GM12878 (cell line): ENCODE measurements around the gene TXNDC5. TPM values are rescaled to one million over a fixed set of nuclear protein-coding genes. Genes with fewer than 3 reads are reported as not detected.

Source experiments
- ATAC-seq: fragments of 200-7000 bp; cut with Tn5 transposase; 3 replicates; pipeline ENCODE4 v1.9.1; 2020; ENCODE audit warnings: mild to moderate bottlenecking, moderate library complexity
- BruUV-seq: library from RNA; stranded (reverse); fragments of 400-500 nt; replicated peaks from 2 replicates; lab custom pipeline; 2021; lab: Mats Ljungman, UMichigan
- CTCF ChIA-PET: fragments of 300-600 bp; sonication (Branson Sonifier 250); formaldehyde crosslinking; extraction: SDS; loops from one replicate; lab custom pipeline; 2021; ENCODE audit warnings: inconsistent platforms; lab: Yijun Ruan, JAX
- POLR2A ChIA-PET: fragments of 350-600 bp; formaldehyde crosslinking; extraction: SDS; loops from one replicate; lab custom pipeline; 2021; ENCODE audit warnings: inconsistent platforms; lab: Charles Lee
- RAD21 ChIA-PET: fragments of 300-600 bp; sonication (Branson Sonifier 250); formaldehyde crosslinking; loops from one replicate; lab custom pipeline; 2023; ENCODE audit warnings: antibody characterized with exemption; ENCODE audit not compliant: unreplicated experiment; lab: Charles Lee
- SMC1A ChIA-PET: fragments of 300-600 bp; sonication (Branson Sonifier 250); formaldehyde crosslinking; loops from one replicate; lab custom pipeline; 2023; ENCODE audit not compliant: unreplicated experiment, uncharacterized antibody; lab: Charles Lee
- DNase-seq: peaks from one replicate; pipeline ENCODE4 v3.0.0-alpha.2; 2011; ENCODE audit warnings: low read depth, low spot score
- FAIRE-seq: peaks from 3 replicates; lab custom pipeline; 2011; peaks lifted over from hg19 to GRCh38; lab: Jason Lieb, UNC
- H2AFZ ChIP-seq: 2 replicates; pipeline ENCODE4 v1.6.0; 2011; ENCODE audit warnings: low read depth, low read length, control low read depth; ENCODE audit not compliant: control insufficient read depth
- H3K27ac ChIP-seq: 2 replicates; pipeline ENCODE4 v1.5.1; 2011; ENCODE audit warnings: control low read depth; ENCODE audit not compliant: control insufficient read depth, insufficient read depth
- H3K27me3 ChIP-seq, 2 experiments: replicated peaks in 1 of 2; 2 replicates each; pipeline versions ENCODE4 v1.6.0 to v1.6.1; 2011; ENCODE audit warnings: low read length in 1 of 2; ENCODE audit not compliant: control insufficient read depth in 2 of 2, insufficient read depth in 2 of 2
- H3K36me3 ChIP-seq, 2 experiments: 2 replicates each; pipeline ENCODE4 v1.5.1; 2011; ENCODE audit warnings: low read length in 1 of 2; ENCODE audit not compliant: control insufficient read depth in 2 of 2, insufficient read depth in 2 of 2
- H3K4me1 ChIP-seq: 2 replicates; pipeline ENCODE4 v1.6.1; 2011; ENCODE audit warnings: mild to moderate bottlenecking, low read length, moderate library complexity, mixed read lengths; ENCODE audit not compliant: control insufficient read depth, insufficient read depth
- H3K4me2 ChIP-seq: 2 replicates; pipeline ENCODE4 v1.6.0; 2011; ENCODE audit warnings: control low read depth; ENCODE audit not compliant: control insufficient read depth, insufficient read depth
- H3K4me3 ChIP-seq: fragments of 200-600 bp; sonication (generic); 2 replicates; pipeline ENCODE4 v1.5.1; 2016
- H3K79me2 ChIP-seq: 2 replicates; pipeline ENCODE4 v1.6.0; 2011; ENCODE audit warnings: low read length; ENCODE audit not compliant: control insufficient read depth, insufficient read depth
- H3K9ac ChIP-seq: 2 replicates; pipeline ENCODE4 v1.8.0; 2011; ENCODE audit warnings: low read length, control low read depth, mixed read lengths; ENCODE audit not compliant: control insufficient read depth, insufficient read depth
- H3K9me3 ChIP-seq: replicated peaks from 3 replicates; pipeline ENCODE4 v1.5.1; 2011; ENCODE audit warnings: mild to moderate bottlenecking, low read length; ENCODE audit not compliant: control insufficient read depth, insufficient read depth
- H4K20me1 ChIP-seq: 2 replicates; pipeline ENCODE4 v1.6.0; 2011; ENCODE audit not compliant: control insufficient read depth, insufficient read depth
- ATF2 ChIP-seq: IDR thresholded peaks from 2 replicates; pipeline ENCODE4 v1.6.1; 2012; ENCODE audit warnings: low read length, inconsistent platforms
- ATF7 ChIP-seq: fragments of 450-650 bp; IDR thresholded peaks from 2 replicates; pipeline ENCODE4 v1.6.1; 2016; ENCODE audit warnings: low read depth, mild to moderate bottlenecking
- BACH1 ChIP-seq: fragments of 450-650 bp; IDR thresholded peaks from 2 replicates; pipeline ENCODE4 v1.6.1; 2017; ENCODE audit warnings: mild to moderate bottlenecking, borderline replicate concordance
- BCL3 ChIP-seq: IDR thresholded peaks from 2 replicates; pipeline ENCODE4 v1.6.1; 2011; ENCODE audit warnings: borderline replicate concordance, low read depth, mild to moderate bottlenecking, moderate library complexity, low read length; ENCODE audit not compliant: insufficient read depth, poor library complexity, severe bottlenecking
- CREB1 ChIP-seq: IDR thresholded peaks from 2 replicates; pipeline ENCODE4 v1.6.1; 2012; ENCODE audit warnings: low read depth, mild to moderate bottlenecking, inconsistent platforms
- CREM ChIP-seq: IDR thresholded peaks from 2 replicates; pipeline ENCODE4 v1.6.1; 2014; ENCODE audit warnings: antibody characterized with exemption, low read depth
- JUND ChIP-seq: IDR thresholded peaks from 2 replicates; pipeline ENCODE4 v1.6.1; 2012; ENCODE audit warnings: low read depth, mild to moderate bottlenecking, low read length, improper control_type of control experiment, moderate library complexity
- KDM1A ChIP-seq: fragments of 200-600 bp; sonication (generic); IDR thresholded peaks from 2 replicates; pipeline ENCODE4 v1.6.1; 2016; ENCODE audit warnings: borderline replicate concordance
- MEF2B ChIP-seq: fragments of 450-650 bp; IDR thresholded peaks from 2 replicates; pipeline ENCODE4 v1.6.1; 2018; ENCODE audit warnings: mild to moderate bottlenecking, moderate library complexity; ENCODE audit not compliant: partially characterized antibody, poor library complexity, severe bottlenecking
- RB1 ChIP-seq: fragments of 450-650 bp; formaldehyde crosslinking; IDR thresholded peaks from 2 replicates; pipeline ENCODE4 v1.6.1; 2017; ENCODE audit warnings: mild to moderate bottlenecking, borderline replicate concordance
- SMARCA5 ChIP-seq: fragments of 450-650 bp; IDR thresholded peaks from 2 replicates; pipeline ENCODE4 v1.6.1; 2017; ENCODE audit warnings: mild to moderate bottlenecking
- SMC3 ChIP-seq: IDR thresholded peaks from 2 replicates; pipeline ENCODE4 v1.6.1; 2011; ENCODE audit warnings: low read length, improper control_type of control experiment, borderline replicate concordance
- SRF ChIP-seq, 2 experiments: IDR thresholded peaks; 2 replicates each; pipeline ENCODE4 v1.6.1; 2011; ENCODE audit warnings: low read depth in 2 of 2, low read length in 2 of 2, mild to moderate bottlenecking in 1 of 2, moderate library complexity in 1 of 2
- STAT3 ChIP-seq: IDR thresholded peaks from 2 replicates; pipeline ENCODE4 v1.6.1; 2011; ENCODE audit warnings: low read depth, low read length, improper control_type of control experiment
- ZBTB11 ChIP-seq: fragments of 450-650 bp; formaldehyde crosslinking; IDR thresholded peaks from 2 replicates; pipeline ENCODE4 v1.5.0; 2022; ENCODE audit warnings: mild to moderate bottlenecking, missing genetic modification characterization
- WGBS: methylation state at CpG from one replicate; pipeline ENCODE4 v1.1.6; 2016; ENCODE audit warnings: low lambda C conversion rate; ENCODE audit not compliant: insufficient replicate concordance, insufficient coverage; ENCODE audit errors: missing lambda C conversion rate; 5-methylcytosine and 5-hydroxymethylcytosine counted together
- in situ Hi-C: fragments of 300-500 bp; cut with MboI; formaldehyde crosslinking; loops from 9 replicates; pipeline ENCODE4 v1.14.3; 2018; ENCODE audit warnings: mixed read lengths
- intact Hi-C: fragments of 100-400 bp; cut with micrococcal nuclease; formaldehyde crosslinking; loops from one replicate; pipeline ENCODE4 v1.14.2; 2022; ENCODE audit not compliant: unreplicated experiment
- polyA plus RNA-seq, 11 experiments: library from polyadenylated mRNA; depleted of rRNA in 4 of 11; unstranded in 6 of 11; stranded (reverse) in 5 of 11; fragments of >200 nt; fragmentation: Nextera tagmentation in 4 of 11; fragmentation: Illumina TruSeq in 1 of 11; extraction: Ambion mirVana in 4 of 11; extraction: Trizol in 1 of 11; gene quantifications; 1 replicate in 1 of 11; 2 replicates in 10 of 11; pipeline versions ENCODE4 v1.2.1 to v1.2.3, GENCODE V29; 2011 to 2016; ENCODE audit warnings: inconsistent platforms in 2 of 11, missing spikeins in 2 of 11, low read depth in 1 of 11
- total RNA-seq, 4 experiments: library from RNA; depleted of rRNA in 3 of 4; stranded (reverse); fragments of >200 nt in 3 of 4; fragmentation: Illumina TruSeq in 1 of 4; extraction: Trizol in 1 of 4; gene quantifications; 2 replicates each; pipeline versions ENCODE4 v1.2.1 to v1.2.3, GENCODE V29; 2013 to 2021

Gene TXNDC5
- total and polyA plus RNA-seq, 10 of the 15 experiments (the other 5 are each of a cell fraction or from before 2014, with no cell fraction given): 7.2 to 181 (median 132) TPM

GRCh38 chr6:7939184-7939863, 28.7 kb upstream of the TXNDC5 start:
- Histone ChIP-seq H3K9me3 (peaks cover 5% of the 10 kb centered on the region; the same call in 2 of the 3 replicates), H3K4me1 (peaks cover 20% of the 10 kb centered on the region), H3K4me2 (peak overlapping the region; percentile 28; the same call in 1 of the 2 replicates), H3K27ac (no peak overlapping the region), H2AFZ (peak overlapping the region; percentile 35), H3K9ac (no peak overlapping the region), H3K27me3 (no peaks in the 10 kb centered on the region), H4K20me1 (no peaks in the 10 kb centered on the region), H3K79me2 (no peaks in the 10 kb centered on the region), H3K4me3 (no peak overlapping the region), H3K36me3 (no peaks in the 10 kb centered on the region)
- ChIA-PET SMC1A (interaction anchor here (0.5 to 1.5 kb wide), 8 partner anchors 11 to 280 kb away, joined by 3 to 5 read pairs (median 4); no protein-coding TSS in a partner anchor), CTCF (interaction anchor here (0.7 to 1.2 kb wide), 8 partner anchors 11 to 216 kb away, joined by 3 to 4 read pairs (median 3); no protein-coding TSS in a partner anchor), RAD21 (interaction anchor here (0.9 to 1.2 kb wide), 4 partner anchors 12 to 30 kb away, joined by 3 to 4 read pairs (median 3); no protein-coding TSS in a partner anchor), POLR2A (interaction anchor here (0.5 kb wide), 1 partner anchor 730 kb away, joined by 3 read pairs; no protein-coding TSS in a partner anchor)
- intact Hi-C loops: no loop called here
- in situ Hi-C loops: no loop called here
- ATAC-seq (peak; percentile 73), DNase-seq (no peak), FAIRE-seq (no peak)
- 36% methylated on average over 11 of the region's 11 CpGs for WGBS
- BruUV-seq: no TSS peak
- TF ChIP-seq ZBTB11 (CRISPR knock-in tag) (no peak), SRF (IDR thresholded peaks at IDR 0.05; ENCODE audit: low read depth in 2 of 2, low read length in 2 of 2) (peak in 1 of 2 experiments; percentile 74; a peak in 2 of 4 replicates), SMC3 (no peak), JUND (no peak), CREM (peak; percentile 70), BCL3 (no peak), BACH1 (no peak), SMARCA5 (no peak), ATF7 (peak; percentile 53; the same call in 1 of the 2 replicates), MEF2B (peak; percentile 11), CREB1 (peak; percentile 92), ATF2 (0 out of 2 replicates have a peak, but pooled peaks have one; percentile 42), STAT3 (no peak), KDM1A (no peak), RB1 (no peak)
